ENCODE measurements around the gene SLC35A1.

DNA sequence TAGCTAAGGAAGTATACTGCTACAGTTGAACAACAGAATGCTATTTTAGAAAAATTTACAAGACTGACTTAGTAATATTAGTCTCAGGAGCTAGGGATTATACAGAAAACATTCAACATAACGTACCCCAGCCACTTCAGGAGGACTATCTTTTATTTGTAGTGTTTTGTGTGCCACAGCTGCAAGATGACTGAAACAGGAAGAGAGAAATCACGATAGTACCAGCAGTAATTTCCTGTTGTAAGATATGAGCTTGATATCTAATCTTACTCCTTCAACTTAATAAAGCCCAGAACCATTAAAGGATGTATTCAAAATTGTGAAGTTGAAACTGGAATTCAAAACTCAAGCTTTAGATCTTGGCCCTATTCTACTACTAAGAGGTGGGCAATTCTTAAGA lies 42.1 kb downstream of the SLC35A1 start:
- TF ChIP-seq, protein P1, sequence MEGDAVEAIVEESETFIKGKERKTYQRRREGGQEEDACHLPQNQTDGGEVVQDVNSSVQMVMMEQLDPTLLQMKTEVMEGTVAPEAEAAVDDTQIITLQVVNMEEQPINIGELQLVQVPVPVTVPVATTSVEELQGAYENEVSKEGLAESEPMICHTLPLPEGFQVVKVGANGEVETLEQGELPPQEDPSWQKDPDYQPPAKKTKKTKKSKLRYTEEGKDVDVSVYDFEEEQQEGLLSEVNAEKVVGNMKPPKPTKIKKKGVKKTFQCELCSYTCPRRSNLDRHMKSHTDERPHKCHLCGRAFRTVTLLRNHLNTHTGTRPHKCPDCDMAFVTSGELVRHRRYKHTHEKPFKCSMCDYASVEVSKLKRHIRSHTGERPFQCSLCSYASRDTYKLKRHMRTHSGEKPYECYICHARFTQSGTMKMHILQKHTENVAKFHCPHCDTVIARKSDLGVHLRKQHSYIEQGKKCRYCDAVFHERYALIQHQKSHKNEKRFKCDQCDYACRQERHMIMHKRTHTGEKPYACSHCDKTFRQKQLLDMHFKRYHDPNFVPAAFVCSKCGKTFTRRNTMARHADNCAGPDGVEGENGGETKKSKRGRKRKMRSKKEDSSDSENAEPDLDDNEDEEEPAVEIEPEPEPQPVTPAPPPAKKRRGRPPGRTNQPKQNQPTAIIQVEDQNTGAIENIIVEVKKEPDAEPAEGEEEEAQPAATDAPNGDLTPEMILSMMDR (IDR thresholded peaks at IDR 0.05) = no peak
- TF ChIP-seq CREB1 (CRISPR knock-in tag; IDR thresholded peaks at IDR 0.05) = no peak
- TF ChIP-seq, protein P2, sequence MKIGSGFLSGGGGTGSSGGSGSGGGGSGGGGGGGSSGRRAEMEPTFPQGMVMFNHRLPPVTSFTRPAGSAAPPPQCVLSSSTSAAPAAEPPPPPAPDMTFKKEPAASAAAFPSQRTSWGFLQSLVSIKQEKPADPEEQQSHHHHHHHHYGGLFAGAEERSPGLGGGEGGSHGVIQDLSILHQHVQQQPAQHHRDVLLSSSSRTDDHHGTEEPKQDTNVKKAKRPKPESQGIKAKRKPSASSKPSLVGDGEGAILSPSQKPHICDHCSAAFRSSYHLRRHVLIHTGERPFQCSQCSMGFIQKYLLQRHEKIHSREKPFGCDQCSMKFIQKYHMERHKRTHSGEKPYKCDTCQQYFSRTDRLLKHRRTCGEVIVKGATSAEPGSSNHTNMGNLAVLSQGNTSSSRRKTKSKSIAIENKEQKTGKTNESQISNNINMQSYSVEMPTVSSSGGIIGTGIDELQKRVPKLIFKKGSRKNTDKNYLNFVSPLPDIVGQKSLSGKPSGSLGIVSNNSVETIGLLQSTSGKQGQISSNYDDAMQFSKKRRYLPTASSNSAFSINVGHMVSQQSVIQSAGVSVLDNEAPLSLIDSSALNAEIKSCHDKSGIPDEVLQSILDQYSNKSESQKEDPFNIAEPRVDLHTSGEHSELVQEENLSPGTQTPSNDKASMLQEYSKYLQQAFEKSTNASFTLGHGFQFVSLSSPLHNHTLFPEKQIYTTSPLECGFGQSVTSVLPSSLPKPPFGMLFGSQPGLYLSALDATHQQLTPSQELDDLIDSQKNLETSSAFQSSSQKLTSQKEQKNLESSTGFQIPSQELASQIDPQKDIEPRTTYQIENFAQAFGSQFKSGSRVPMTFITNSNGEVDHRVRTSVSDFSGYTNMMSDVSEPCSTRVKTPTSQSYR (CRISPR knock-in tag; IDR thresholded peaks at IDR 0.05) = no peak
- TF ChIP-seq, protein P3, sequence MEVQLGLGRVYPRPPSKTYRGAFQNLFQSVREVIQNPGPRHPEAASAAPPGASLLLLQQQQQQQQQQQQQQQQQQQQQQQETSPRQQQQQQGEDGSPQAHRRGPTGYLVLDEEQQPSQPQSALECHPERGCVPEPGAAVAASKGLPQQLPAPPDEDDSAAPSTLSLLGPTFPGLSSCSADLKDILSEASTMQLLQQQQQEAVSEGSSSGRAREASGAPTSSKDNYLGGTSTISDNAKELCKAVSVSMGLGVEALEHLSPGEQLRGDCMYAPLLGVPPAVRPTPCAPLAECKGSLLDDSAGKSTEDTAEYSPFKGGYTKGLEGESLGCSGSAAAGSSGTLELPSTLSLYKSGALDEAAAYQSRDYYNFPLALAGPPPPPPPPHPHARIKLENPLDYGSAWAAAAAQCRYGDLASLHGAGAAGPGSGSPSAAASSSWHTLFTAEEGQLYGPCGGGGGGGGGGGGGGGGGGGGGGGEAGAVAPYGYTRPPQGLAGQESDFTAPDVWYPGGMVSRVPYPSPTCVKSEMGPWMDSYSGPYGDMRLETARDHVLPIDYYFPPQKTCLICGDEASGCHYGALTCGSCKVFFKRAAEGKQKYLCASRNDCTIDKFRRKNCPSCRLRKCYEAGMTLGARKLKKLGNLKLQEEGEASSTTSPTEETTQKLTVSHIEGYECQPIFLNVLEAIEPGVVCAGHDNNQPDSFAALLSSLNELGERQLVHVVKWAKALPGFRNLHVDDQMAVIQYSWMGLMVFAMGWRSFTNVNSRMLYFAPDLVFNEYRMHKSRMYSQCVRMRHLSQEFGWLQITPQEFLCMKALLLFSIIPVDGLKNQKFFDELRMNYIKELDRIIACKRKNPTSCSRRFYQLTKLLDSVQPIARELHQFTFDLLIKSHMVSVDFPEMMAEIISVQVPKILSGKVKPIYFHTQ (CRISPR knock-in tag; IDR thresholded peaks at IDR 0.05) = no peak
- TF ChIP-seq, protein P4, sequence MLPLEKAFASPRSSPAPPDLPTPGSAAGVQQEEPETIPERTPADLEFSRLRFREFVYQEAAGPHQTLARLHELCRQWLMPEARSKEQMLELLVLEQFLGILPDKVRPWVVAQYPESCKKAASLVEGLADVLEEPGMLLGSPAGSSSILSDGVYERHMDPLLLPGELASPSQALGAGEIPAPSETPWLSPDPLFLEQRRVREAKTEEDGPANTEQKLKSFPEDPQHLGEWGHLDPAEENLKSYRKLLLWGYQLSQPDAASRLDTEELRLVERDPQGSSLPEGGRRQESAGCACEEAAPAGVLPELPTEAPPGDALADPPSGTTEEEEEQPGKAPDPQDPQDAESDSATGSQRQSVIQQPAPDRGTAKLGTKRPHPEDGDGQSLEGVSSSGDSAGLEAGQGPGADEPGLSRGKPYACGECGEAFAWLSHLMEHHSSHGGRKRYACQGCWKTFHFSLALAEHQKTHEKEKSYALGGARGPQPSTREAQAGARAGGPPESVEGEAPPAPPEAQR (CRISPR knock-in tag; IDR thresholded peaks at IDR 0.05) = no peak
- TF ChIP-seq FOXK1 (CRISPR knock-in tag; IDR thresholded peaks at IDR 0.05) = no peak

Measured in WTC11 (cell line).